Urinary bladder (tissue), 4 donors: ENCODE data around the gene CCBE1. TPM values are rescaled to one million over a fixed set of nuclear protein-coding genes. Genes with fewer than 3 reads are reported as not detected.
"Not testable (repeated sequence)": the region's sequence is repeated elsewhere in the genome, so short reads cannot be mapped to it uniquely, and the experiment has no call there.

Experiments used
- DNase-seq: peaks from one replicate; pipeline ENCODE4 v3.0.0-alpha.2; 2015; ENCODE audit errors: extremely low spot score
- H3K27ac ChIP-seq: one replicate; pipeline ENCODE4 v1.5.1; 2013; ENCODE audit warnings: low read depth, mild to moderate bottlenecking, moderate library complexity
- H3K36me3 ChIP-seq: one replicate; pipeline ENCODE4 v1.6.1; 2013; ENCODE audit warnings: mild to moderate bottlenecking, moderate library complexity; ENCODE audit not compliant: insufficient read depth
- H3K4me1 ChIP-seq: one replicate; pipeline ENCODE4 v1.6.1; 2013; ENCODE audit warnings: mild to moderate bottlenecking, moderate library complexity; ENCODE audit not compliant: insufficient read depth
- H3K4me3 ChIP-seq: one replicate; pipeline ENCODE4 v1.5.1; 2013; ENCODE audit warnings: low read depth, low read length
- WGBS: extraction: QIAGEN DNeasy Blood & Tissue Kit; methylation state at CpG from one replicate; pipeline ENCODE4 v1.1.7; 2013; 5-methylcytosine and 5-hydroxymethylcytosine counted together
- polyA plus RNA-seq: library from polyadenylated mRNA; stranded (reverse); fragments of 200-250 nt; gene quantifications from one replicate; pipeline ENCODE4 v1.2.3, GENCODE V29; 2013
- total RNA-seq: library from RNA; depleted of rRNA; stranded (reverse); fragments of >200 nt; gene quantifications from one replicate; pipeline ENCODE4 v1.2.3, GENCODE V29; 2014
- donor health status: healthy with polysubstance abuse.
- donor health status: healthy.

Gene CCBE1
- total and polyA plus RNA-seq, 2 donors: 0.37 to 4.2 TPM

DNA sequence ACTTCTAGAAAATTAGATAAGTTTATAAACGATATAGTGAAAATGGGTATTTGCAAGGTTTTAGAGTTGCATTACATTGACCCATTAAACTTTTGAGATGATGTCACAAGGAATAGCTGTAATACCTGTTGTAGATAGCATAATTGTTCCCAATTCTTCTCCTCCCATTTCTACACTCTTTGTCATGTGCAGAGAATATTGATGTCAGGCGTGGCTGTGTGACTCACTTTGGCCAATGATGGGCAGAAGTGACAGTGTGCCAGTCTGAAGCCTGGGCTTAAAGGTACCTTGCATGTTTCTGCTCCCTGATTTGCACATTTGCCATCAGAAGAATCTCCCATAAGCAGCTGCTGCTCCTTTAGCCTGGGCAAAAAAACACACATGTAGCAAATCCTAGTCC lies 26.9 kb upstream of the CCBE1 start:
- no peaks in the 10 kb centered on the region for H3K4me1 ChIP-seq
- H3K4me3 ChIP-seq: no peak overlapping the region
- H3K27ac ChIP-seq: no peak overlapping the region
- 90% methylated on average over 2 of the region's 2 CpGs for WGBS
- H3K36me3 ChIP-seq: no peaks in the 10 kb centered on the region
- DNase-seq: no peak

DNA sequence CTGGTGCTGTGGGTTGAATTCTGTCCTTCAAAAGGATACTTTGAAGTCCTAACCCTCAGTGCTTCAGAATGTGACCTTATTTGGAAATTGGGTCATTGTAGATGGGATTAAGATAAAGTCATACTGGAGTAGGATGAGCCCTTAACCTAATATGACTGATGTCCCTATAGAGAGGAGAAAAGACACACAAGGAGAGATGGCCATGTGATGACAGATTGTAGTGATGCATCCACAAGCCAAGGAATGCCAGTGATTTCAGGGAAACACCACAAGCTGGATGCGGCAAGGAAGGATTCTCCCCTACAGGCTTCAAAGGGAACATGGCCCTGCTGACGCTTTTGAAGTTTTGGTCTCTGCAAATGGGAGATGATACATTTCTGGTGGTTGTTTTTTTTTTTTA lies 24.7 kb upstream of the CCBE1 start:
- Histone ChIP-seq H3K27ac (no peak overlapping the region), H3K4me3 (no peak overlapping the region), H3K36me3 (no peaks in the 10 kb centered on the region), H3K4me1 (no peaks in the 10 kb centered on the region)
- no peak for DNase-seq
- WGBS: 96% methylated on average over 2 of the region's 2 CpGs

DNA sequence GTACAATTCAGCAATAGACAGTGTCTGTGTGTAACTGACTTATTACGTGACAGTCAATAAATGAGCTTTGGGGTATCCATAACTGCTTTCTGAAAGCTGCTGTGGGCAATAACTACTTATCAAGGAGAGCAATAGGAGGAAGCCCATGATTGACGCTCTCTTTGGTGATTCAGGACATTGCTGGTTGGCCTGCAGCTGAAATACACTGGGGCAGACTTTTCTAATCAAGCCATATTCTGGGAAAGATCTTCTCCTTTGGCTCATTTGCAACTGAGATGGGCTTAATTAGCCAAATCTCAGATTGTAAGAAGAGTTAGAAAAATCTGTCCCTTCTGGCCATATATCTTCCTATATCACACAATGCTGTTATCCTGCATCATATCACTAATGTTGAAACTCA lies 24.0 kb upstream of the CCBE1 start:
- H3K4me3 ChIP-seq: no peak overlapping the region
- H3K4me1 ChIP-seq: no peaks in the 10 kb centered on the region
- no peak overlapping the region for H3K27ac ChIP-seq
- H3K36me3 ChIP-seq: no peaks in the 10 kb centered on the region
- DNase-seq: no peak
- WGBS: 91% methylated on average over 2 of the region's 2 CpGs

DNA sequence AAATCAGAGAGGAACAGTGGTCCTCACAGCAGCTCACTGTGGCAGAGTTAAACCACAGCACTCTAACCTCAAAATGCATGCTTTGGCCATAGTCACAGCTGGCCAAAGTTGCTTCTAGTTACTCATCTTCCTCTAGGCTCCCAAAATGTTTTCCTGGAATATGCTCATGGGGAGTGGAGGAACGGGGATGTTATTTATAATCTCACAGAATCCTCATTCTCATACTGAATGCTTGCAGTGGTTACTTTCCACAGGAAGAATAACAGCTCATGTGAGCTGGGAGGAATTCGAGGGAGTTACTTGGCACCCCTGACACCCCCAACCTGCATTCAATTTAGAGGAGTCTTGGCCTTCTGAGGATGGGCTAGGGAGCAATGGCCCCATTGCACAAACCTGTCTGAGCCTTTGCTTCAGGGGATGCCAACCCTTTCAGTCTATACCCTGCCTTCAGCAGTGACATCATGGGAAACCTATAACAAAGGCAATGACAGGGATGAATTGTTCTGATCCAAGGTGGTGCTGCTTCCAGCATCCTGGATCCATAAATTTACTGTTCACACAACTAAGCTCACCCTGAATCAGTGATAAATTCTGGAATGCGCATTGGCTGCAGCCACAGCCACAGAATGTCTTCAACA lies 22.4 kb upstream of the CCBE1 start:
- no peak for DNase-seq
- no peaks in the 10 kb centered on the region for H3K4me1 ChIP-seq
- 65% methylated on average over 3 of the region's 3 CpGs for WGBS
- H3K36me3 ChIP-seq: no peaks in the 10 kb centered on the region
- no peak overlapping the region for H3K27ac ChIP-seq
- H3K4me3 ChIP-seq: no peak overlapping the region

DNA sequence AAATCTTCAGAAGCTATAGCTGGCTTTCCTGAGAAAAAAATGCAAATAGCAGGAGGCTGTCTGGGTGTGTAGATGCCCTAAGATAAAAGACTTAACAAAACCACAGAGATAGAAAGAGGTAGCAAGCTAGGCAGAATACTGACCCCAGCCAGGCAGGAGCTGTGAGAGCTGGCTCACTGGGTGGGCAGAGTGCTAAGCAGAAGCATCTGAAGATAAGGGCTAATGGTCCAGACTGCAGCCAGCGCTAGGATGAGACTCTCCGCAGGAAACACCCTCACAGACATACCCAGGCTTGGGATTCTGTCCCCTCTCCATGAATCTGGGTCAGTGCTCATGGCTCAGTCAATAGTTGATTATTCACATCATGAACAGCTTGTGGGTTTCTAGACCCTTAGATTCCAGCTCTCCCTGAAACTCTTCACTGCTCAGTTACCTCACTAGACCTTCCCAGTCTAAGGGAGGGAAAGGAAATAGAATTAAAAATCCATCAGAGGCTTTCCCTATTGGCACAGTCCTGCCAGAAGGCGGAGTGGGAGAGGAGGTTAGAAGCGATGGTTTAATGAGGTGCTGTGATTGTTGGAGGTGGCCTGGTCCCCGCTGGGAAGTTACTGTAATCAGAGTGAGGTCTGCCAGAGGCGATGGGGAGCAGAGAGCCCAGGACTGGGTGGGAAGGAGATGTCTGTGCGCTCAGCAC lies 21.4 kb upstream of the CCBE1 start:
- DNase-seq: no peak
- Histone ChIP-seq H3K36me3 (no peaks in the 10 kb centered on the region), H3K4me1 (no peaks in the 10 kb centered on the region), H3K4me3 (no peak overlapping the region), H3K27ac (no peak overlapping the region)
- WGBS: 50% methylated on average over 7 of the region's 7 CpGs

DNA sequence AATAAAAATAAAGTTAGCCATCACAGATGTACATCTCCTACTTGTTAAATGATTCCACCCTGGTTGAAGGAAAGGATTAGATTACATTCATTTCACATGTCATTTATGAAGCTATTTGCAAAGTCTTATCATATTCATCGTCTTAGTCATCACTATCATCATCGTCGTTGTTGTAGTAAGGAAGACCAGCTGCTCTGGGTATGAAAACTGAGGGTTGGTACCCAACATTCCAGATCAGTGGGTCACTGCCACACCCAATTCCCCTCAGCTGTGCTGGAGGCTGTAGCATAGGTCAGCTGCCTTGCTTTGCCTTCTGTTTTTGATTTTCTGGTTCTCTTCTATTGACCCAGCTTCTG lies 20.9 kb upstream of the CCBE1 start:
- H3K4me3 ChIP-seq: no peak overlapping the region
- no peak overlapping the region for H3K27ac ChIP-seq
- no peak for DNase-seq
- H3K36me3 ChIP-seq: no peaks in the 10 kb centered on the region
- H3K4me1 ChIP-seq: no peaks in the 10 kb centered on the region
- WGBS: 59% methylated on average over 3 of the region's 3 CpGs

DNA sequence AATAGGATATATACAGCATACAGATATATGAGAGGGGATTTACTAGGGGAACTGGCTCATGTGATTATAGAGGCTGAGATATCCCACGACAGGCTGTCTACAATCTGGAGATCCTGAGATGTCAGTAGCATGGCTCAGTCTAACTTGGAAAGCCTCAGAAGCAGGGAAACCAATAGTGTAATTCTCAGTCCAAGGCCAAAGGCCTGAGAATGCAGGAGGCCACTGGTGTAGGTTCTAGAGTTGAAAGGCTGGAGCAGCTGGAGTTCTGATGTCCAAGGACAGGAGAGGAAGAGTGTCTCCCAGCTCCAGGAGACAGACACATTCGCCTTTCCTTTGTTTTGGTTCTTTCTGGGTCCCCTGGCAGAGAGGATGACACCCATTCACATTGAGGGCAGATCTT lies 20.1 kb upstream of the CCBE1 start:
- Histone ChIP-seq H3K27ac (no peak overlapping the region), H3K4me1 (no peaks in the 10 kb centered on the region), H3K36me3 (no peaks in the 10 kb centered on the region), H3K4me3 (no peak overlapping the region)
- no peak for DNase-seq
- 82% methylated on average over 2 of the region's 2 CpGs for WGBS

DNA sequence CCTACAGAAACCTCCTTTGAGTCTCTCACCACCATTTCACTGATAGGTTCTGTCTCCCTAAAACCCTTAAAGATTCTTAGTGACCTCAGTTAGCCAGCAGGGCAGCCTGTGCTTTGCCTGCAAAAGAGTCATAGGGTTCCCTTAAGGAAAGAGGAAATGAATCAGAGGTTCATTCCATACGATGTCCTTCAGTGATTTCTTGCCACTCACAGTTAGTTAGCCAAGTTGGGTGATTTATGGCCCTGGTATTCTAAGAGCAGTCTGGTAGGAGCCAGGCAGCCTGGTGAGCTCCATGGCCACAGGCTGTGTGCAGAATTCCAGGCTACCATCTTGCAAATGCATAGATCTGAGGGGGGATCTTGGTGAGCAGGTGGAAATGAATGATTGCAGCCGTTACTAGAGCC lies 18.7 kb upstream of the CCBE1 start:
- 62% methylated on average over 2 of the region's 2 CpGs for WGBS
- Histone ChIP-seq H3K27ac (no peak overlapping the region), H3K4me3 (no peak overlapping the region), H3K36me3 (no peaks in the 10 kb centered on the region), H3K4me1 (no peaks in the 10 kb centered on the region)
- no peak for DNase-seq

DNA sequence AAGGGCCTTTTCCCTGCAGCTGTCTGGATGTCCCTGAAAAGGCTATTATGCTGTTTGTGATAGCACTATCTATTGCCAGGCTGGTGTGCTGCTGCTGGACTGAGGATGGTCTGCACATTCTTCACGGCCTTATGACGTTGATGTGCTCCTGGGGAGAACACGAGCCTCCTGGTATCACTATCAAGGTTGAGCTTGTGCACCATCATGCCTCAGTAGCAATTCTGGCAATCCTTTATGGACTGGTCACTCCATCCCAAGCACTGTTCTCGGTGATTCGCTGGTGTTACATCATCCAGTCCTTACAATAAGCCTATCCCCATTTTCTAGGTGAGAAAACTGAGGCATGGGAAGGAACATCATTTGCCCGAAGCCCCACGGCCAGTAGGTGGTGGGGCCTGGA lies 18.2 kb upstream of the CCBE1 start:
- Histone ChIP-seq H3K27ac (no peak overlapping the region), H3K4me3 (no peak overlapping the region), H3K4me1 (no peaks in the 10 kb centered on the region), H3K36me3 (no peaks in the 10 kb centered on the region)
- DNase-seq: no peak
- 89% methylated on average over 7 of the region's 7 CpGs for WGBS

DNA sequence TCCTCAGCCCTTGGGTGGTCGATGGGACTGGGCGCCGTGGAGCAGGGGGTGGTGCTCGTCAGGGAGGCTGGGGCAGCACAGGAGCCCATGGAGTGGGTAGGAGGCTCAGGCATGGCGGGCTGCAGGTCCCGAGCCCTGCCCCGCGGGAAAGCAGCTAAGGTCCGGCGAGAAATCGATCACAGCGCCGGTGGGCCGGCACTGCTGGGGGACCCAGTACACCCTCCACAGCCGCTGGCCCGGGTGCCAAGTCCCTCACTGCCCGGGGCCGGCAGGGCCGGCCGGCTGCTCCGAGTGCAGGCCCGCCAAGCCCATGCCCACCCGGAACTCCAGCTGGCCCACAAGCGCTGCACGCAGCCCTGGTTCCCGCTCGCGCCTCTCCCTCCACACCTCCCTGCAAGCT lies 16.9 kb upstream of the CCBE1 start:
- not testable (repeated sequence) for H3K27ac ChIP-seq, H3K4me3 ChIP-seq, DNase-seq

DNA sequence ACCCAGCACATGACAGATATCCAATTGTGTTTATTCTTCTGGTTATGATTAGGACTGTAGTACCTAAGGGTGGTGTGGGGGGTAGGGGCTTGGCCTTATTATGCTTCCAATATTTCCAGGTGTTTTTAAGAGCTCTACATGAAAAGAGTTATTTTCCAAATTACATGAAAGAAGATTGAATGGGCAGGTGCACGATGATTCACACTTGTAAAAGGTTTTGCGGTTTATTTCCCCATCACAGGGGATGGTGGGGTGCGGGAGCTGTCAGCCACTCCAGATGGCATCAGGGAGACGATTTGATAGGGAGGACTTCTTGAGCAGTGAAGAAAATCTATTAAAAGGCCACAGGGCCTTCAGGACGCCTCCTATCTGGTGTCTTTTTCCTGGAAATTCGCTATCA lies 15.1 kb upstream of the CCBE1 start:
- DNase-seq: no peak
- Histone ChIP-seq H3K4me3 (no peak overlapping the region), H3K27ac (no peak overlapping the region), H3K4me1 (no peaks in the 10 kb centered on the region), H3K36me3 (no peaks in the 10 kb centered on the region)
- WGBS: 83% methylated on average over 6 of the region's 6 CpGs

More for the DNA sequence above, 16.9 kb upstream of the CCBE1 start:
- H3K4me1 ChIP-seq, H3K36me3 ChIP-seq: not testable (repeated sequence)
- WGBS: 94% methylated on average over 28 of the region's 28 CpGs

DNA sequence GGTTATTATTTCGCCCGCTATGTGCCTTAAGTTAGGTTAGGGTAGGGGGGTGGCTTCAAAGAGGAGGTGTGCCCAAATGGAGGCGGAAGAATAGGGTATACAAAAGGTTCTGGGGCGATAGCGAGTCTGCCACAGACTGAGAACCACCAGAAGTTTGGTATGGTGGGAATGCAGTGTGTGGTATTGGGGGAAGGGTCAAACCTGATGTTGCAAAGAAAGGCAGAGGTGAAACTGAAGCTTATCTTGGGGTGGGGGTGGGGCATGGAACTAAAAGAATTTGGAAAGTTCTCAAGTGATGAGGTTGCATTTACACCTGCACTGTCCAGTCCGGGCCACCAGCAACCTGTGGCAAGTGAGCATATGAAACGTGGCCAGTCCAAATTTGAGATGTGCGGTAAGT lies 11.8 kb upstream of the CCBE1 start:
- Histone ChIP-seq H3K36me3 (no peaks in the 10 kb centered on the region), H3K4me3 (no peak overlapping the region), H3K27ac (no peak overlapping the region), H3K4me1 (no peaks in the 10 kb centered on the region)
- no peak for DNase-seq
- 95% methylated on average over 8 of the region's 8 CpGs for WGBS

DNA sequence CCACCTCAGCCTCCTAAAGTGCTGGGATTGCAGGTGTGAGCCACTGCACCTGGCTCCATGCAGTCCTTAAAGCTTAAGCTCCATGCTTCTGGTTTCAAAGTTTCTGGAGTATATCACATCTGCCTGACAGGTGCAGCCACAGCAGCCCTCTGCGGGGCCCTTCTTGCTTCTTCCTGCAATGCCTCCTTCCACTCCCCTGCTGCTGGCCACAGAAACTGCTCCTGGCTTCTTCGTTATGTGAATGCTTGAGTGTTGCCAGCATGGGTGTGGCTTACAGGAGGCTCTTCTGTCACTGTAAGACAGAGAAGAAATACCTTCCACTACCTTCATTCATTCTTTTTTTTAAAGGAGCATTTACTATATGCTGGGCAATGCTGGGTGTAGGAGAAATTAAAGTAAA lies 10.1 kb upstream of the CCBE1 start:
- H3K36me3 ChIP-seq: no peaks in the 10 kb centered on the region

DNA sequence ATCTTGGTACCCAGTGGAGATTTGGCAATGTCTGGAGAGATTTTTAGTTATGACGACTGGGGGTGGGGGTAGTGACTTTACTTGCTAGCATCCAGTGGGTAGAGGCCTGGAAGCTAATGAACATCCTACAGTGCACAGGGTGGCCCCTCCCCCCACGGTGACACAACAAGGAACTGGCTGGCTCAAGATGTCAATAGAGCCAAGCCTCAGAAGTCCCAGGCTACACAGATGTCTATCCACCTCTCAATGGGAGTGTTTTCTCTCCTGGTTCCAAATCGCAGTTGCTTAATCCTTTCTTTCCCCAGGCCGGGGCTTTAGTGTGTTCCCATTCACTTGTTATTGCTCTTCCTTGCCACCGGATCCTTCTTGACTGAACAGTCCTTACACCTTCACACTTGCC lies 9.3 kb upstream of the CCBE1 start:
- DNase-seq: no peak
- H3K4me1 ChIP-seq: no peaks in the 10 kb centered on the region
- H3K27ac ChIP-seq: no peak overlapping the region
- 69% methylated on average over 5 of the region's 5 CpGs for WGBS
- H3K36me3 ChIP-seq: no peaks in the 10 kb centered on the region
- H3K4me3 ChIP-seq: no peak overlapping the region

More for the DNA sequence above, 10.1 kb upstream of the CCBE1 start:
- Histone ChIP-seq H3K4me3 (no peak overlapping the region), H3K27ac (no peak overlapping the region), H3K4me1 (no peaks in the 10 kb centered on the region)
- DNase-seq: no peak
- 50% methylated on average over 2 of the region's 2 CpGs for WGBS
